Endothelial cell of hepatic sinusoid (primary cell): Measurements from ENCODE around the gene ZFYVE27.

Experiments used
- in situ Hi-C: cut with HindIII; loops from 2 replicates; pipeline ENCODE4 v1.10.0; 2017; ENCODE audit warnings: low sequenced_read_pairs

Gene ZFYVE27

DNA sequence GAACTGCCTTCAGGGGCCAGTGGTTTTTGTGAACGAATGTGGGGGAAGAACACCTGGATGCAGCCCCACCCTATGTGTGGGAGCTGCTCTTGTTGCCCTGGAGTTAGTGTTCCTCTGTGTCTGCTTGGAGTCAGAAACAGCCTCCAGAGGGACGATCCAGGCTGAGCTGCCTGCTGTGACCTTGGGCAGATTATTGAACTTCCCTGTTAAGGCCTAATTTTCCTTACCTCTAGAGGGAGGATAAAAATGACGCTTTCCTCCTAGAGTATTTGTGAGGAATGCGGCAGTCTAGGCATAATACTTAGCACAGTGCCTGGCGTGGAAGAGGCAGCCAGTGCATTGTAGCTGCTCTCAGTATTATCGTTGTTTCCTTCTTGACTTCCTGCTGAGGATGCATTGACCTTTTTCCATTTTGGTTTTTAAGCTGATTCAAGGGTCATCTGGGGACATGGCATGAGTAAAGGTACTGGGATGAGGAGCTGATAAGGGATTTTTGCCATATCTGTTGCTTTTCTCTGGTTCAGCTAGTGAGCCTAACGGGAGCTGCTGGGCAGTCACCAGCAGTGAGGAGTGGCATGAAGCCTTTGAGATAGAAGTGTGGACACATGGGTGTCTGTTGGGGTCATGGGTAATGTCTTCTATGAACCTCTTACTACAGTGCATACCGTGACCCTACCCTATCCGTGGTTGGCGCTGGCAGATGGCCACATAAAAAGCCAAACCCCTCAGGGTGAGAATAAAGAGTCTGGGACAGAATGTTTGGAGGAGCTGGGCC, 6.4 kb downstream of the ZFYVE27 start:
- in situ Hi-C loops = no loop called here

DNA sequence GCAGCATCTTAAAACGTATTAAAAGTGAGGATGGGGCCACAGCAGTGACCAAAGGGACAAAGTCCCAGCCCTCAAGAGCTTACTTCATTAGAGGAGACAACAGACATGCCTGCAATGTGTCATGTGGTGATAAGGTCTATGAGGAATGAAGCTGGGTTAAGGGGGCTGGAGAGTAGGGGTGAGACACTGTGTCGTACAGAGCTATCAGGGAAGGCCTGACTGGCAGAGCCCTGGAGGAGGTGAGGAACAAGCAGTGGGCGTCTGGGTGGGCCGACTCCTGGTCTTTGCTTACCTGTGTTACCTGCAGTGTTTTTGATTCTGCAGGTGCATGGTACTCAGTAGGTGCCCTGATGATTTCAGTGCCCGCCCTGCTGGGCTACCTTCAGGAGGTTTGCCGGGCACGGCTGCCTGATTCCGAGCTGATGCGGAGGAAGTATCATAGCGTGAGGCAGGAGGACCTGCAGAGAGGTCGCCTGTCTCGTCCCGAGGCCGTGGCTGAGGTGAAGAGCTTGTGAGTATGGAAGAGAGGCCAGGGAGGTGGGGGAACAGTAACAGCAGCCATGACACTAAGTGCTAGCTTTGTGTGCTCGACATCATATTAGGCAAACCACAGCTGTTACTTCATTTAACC, 7.6 kb downstream of the ZFYVE27 start:
- in situ Hi-C loops = no loop called here

DNA sequence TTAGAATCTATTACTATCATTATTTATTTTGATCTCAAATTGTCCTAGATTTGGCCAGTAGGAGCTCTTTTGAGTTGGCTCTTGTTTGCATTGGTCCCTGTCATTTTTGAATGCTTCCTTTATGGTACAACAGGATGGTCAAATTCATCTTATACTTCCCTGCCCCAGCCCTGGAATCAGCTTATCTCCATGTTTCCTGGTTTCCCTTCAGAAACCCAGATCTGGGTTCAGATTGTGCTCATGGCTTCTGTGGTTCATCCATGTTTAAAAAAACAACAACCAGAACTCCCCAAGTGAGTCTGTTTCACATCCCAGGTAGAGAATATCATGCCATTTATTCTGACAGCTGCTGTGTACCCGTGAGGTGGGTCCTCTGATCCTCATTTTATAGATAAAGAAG, 10.6 kb downstream of the ZFYVE27 start:
- in situ Hi-C loops = no loop called here

GRCh38 chr10:97748116-97748515, 11.2 kb downstream of the ZFYVE27 start:
- in situ Hi-C loops = no loop called here

- in situ Hi-C loops = no loop called here
These were observed 16.0 kb downstream of the ZFYVE27 start for GRCh38 chr10:97752956-97753355.

- in situ Hi-C loops = no loop called here
These were observed 17.8 kb downstream of the ZFYVE27 start for GRCh38 chr10:97754726-97755125.

- in situ Hi-C loops = no loop called here
These were observed 18.8 kb downstream of the ZFYVE27 start for GRCh38 chr10:97755718-97756117.

- in situ Hi-C loops = no loop called here
These were observed 20.5 kb downstream of the ZFYVE27 start for GRCh38 chr10:97757471-97757870.

- in situ Hi-C loops = no loop called here
These were observed 22.4 kb downstream of the ZFYVE27 start for GRCh38 chr10:97759158-97759887.

DNA sequence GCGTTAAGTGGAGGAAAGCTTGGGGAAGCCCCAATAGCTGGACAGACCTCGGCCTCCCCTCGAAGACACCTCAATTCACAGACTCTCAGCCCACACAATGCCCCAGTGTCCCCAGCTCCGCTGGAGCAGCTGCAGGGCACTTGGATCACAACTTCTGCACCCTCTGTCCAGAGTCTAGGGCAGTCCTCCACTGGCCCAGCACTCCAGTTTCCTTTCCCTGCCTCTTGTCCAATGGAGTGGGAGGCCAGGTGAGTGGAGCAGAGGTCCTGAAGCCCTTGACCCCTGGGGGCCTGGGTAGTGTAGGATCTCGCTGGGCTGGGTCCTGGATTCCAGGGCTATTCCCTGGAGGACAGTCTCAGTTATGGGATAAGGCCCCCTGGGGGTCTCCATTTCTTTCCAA, 23.0 kb downstream of the ZFYVE27 start:
- in situ Hi-C loops = no loop called here

GRCh38 chr10:97760461-97761257, 23.7 kb downstream of the ZFYVE27 start:
- in situ Hi-C loops = no loop called here

DNA sequence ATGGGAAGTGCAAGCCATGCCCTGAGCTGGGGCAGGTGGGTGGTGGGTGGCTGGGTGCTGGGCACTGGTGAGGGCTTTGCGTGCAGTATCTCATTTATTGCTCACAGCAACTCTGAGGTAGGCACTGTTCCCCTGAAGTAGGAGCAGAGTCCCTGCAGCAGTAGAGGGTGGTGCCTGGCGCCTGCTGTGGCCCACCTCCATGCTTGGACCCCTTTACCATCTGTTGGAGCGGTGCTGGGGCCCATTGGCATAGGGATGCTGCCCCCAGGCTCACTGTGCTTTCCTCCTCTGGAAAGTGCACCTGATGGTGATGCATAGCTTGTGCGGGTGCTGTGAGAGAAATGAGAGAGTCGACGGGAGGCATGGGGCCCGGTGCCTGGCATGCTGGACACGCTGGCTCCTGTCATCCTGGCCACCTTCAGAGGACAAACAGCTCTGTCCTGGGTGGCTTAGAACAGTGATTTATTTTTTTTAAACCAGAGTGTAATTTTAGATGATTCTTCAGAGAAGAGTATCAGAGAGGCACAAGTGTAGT, 24.5 kb downstream of the ZFYVE27 start:
- in situ Hi-C loops = no loop called here

GRCh38 chr10:97762056-97762455, 25.1 kb downstream of the ZFYVE27 start:
- in situ Hi-C loops = no loop called here

DNA sequence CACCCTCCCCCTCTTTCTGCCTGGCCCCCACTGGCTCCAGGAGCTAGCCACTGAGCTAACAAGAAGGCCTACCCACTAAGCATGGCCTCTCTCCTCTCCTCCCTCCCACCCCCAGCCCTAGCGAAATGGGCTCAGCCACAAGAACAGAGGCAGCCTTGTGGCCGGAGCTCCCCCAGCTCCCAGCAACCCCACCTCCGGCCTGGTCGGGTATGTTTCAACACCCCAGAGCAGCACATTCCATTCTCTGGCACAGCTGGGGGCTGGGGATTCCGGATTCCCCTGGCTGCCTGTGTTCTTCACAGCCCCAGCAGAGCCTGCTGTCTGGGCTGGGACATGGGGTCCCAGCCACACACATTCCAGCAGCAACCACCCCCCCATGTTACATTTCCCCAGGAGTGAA, 25.9 kb downstream of the ZFYVE27 start:
- in situ Hi-C loops = no loop called here

GRCh38 chr10:97763411-97763810, 26.5 kb downstream of the ZFYVE27 start:
- in situ Hi-C loops = no loop called here

DNA sequence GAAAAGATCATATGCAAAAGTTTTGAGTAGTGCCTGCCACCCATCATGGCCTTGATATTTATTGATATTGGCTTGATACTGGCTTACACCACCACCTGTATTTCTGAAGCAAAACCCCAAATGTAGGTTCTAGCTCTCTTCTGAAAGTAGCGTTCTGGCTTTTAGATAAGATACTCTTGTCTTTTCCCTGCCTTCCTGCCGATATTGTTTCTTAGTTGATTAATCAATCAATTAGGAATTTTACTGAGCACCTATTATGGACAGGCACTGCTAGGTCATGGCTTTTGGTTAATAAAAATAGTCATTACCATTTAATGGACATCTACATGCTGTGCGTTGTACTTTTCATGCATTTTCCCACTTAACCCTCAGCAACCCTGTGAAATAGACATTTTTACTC, 27.0 kb downstream of the ZFYVE27 start:
- in situ Hi-C loops = no loop called here

DNA sequence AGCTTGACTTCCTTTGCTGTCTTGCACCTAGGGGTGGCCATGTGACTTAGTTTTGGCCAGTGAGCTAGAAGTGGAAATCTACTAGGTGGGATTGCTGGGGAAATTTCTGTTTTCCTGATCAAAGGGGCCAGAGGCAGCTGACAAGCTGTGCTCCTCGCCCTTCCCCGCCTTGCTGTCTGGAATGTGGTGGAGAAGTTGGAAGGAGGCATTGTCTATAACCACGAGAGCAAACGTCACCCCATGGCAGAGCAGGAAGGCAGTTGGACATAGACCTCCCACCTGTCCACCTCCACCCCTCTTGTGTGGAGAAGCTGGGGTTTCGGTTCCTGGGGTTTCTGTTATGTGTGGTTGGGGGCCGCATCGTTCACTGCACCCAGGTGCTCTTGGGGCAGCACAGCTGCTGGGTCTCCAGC, 27.6 kb downstream of the ZFYVE27 start:
- in situ Hi-C loops = no loop called here

DNA sequence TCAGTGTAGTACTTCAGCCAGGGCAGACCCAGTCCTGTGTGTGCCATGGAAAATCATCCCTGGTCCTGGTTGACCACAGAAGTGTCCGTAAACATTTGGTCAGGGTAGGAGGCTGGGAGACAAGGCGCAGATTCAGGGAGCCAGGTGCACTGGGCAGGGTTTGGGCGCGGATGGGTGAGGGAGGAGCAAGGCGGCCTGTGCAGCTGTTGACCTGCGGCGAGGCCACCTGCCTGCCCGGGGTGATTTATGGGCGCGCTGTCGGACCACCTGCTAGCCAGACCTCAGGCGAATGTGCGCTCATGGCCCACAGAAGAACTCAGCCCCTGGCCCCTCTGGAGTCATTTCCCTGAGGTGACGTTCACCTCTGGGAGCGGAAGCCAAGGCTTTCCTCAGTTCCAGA, 28.3 kb downstream of the ZFYVE27 start:
- in situ Hi-C loops = no loop called here

- in situ Hi-C loops = no loop called here
These were observed 29.3 kb downstream of the ZFYVE27 start for GRCh38 chr10:97766106-97766810.
